Uterus (tissue), 4 donors: ENCODE data around the gene PRPF38A. TPM values are rescaled to one million over a fixed set of nuclear protein-coding genes. Genes with fewer than 3 reads are reported as not detected.
A peak's percentile ranks its signal among the peaks of the same experiment; 100 is the strongest.

Source experiments
- DNase-seq, 2 donors: peaks; one replicate each; pipeline ENCODE4 v3.0.0-alpha.2; 2019 to 2020
- H3K27ac ChIP-seq, 2 donors: fragments of 200-600 bp; sonication (generic); 1 replicate in 1 of 2; 2 replicates in 1 of 2; pipeline ENCODE4 v1.5.1; 2016 to 2018
- H3K27me3 ChIP-seq, 2 donors: fragments of 200-600 bp; sonication (generic); one replicate each; pipeline ENCODE4 v1.5.1; 2018 to 2019; ENCODE audit warnings: control low read depth in 1 of 2
- H3K36me3 ChIP-seq, 2 donors: fragments of 200-600 bp; sonication (generic); one replicate each; pipeline ENCODE4 v1.5.1; 2019; ENCODE audit warnings: control low read depth in 1 of 2
- H3K4me1 ChIP-seq, 2 donors: fragments of 200-600 bp; sonication (generic); one replicate each; pipeline ENCODE4 v1.5.1; 2018 to 2019; ENCODE audit warnings: control low read depth in 1 of 2
- H3K4me3 ChIP-seq, 2 donors: fragments of 200-600 bp; sonication (generic); 1 replicate in 1 of 2; 2 replicates in 1 of 2; pipeline ENCODE4 v1.5.1; 2018 to 2019; ENCODE audit warnings: mild to moderate bottlenecking in 1 of 2
- H3K9me3 ChIP-seq, 2 donors: fragments of 200-600 bp; sonication (generic); one replicate each; pipeline ENCODE4 v1.5.1; 2019; ENCODE audit warnings: control low read depth in 1 of 2
- CTCF ChIP-seq, 4 experiments: fragments of 200-600 bp in 2 of 4; fragments of 450-650 bp in 2 of 4; sonication (generic) in 2 of 4; IDR thresholded peaks; one replicate each; pipeline ENCODE4 v1.5.1; 2016 to 2019; ENCODE audit warnings: antibody characterized with exemption in 4 of 4, mild to moderate bottlenecking in 2 of 4, moderate library complexity in 1 of 4
- POLR2A ChIP-seq, 2 donors: fragments of 450-650 bp; IDR thresholded peaks; one replicate each; pipeline ENCODE4 v1.6.1; 2016; ENCODE audit warnings: antibody characterized with exemption in 2 of 2, mild to moderate bottlenecking in 1 of 2, moderate library complexity in 1 of 2
- intact Hi-C: fragments of 100-400 bp; cut with DNase I; formaldehyde crosslinking; loops from one replicate; pipeline ENCODE4 v1.15.1; 2023; ENCODE audit warnings: low total_unique reads
- total RNA-seq, 4 donors: library from RNA; depleted of rRNA in 3 of 4; stranded (reverse); fragments of >200 nt in 3 of 4; gene quantifications; one replicate each; pipeline versions ENCODE4 v1.1.0 to v1.2.4, GENCODE V29; 2014 to 2023
- donor health status: DM: yes; HTN: yes; CAD: no.

The PRPF38A gene
- total RNA-seq, 4 donors from 2014 or later: 4.6 to 58.2 (median 30.7) TPM

- no peaks in the 10 kb centered on the region for H3K27me3 ChIP-seq
- TF ChIP-seq CTCF (IDR thresholded peaks at IDR 0.05) (no peak), POLR2A (IDR thresholded peaks at IDR 0.05) (no peak)
- peak overlapping the region; percentile 66 to 70 for H3K4me3 ChIP-seq
- H3K27ac ChIP-seq: peak overlapping the region; percentile 79 to 82
- no peaks in the 10 kb centered on the region for H3K4me1 ChIP-seq
- intact Hi-C loops: no loop called here
- DNase-seq: peak; percentile 51 to 58
- no peaks in the 10 kb centered on the region for H3K9me3 ChIP-seq
- H3K36me3 ChIP-seq: no peaks in the 10 kb centered on the region
These were observed 39.2 kb upstream of the PRPF38A start for GRCh38 chr1:52365071-52365745.

GRCh38 chr1:52365746-52366516, 38.5 kb upstream of the PRPF38A start, which contains the start of gene CC2D1B:
Gene CC2D1B (minus strand): TSS chr1:52366205. CDS start chr1:52364620, 1,585 bp downstream.
- peak in 3 of 4 experiments; percentile 19 to 65 (median 44) for TF ChIP-seq CTCF (IDR thresholded peaks at IDR 0.05)
- TF ChIP-seq POLR2A (IDR thresholded peaks at IDR 0.05): peak; percentile 41 to 94
- Histone ChIP-seq H3K27me3 (no peaks in the 10 kb centered on the region), H3K9me3 (no peaks in the 10 kb centered on the region), H3K36me3 (no peaks in the 10 kb centered on the region), H3K27ac (peak within 1 kb of the TSS; percentile 79 to 82), H3K4me1 (no peaks in the 10 kb centered on the region), H3K4me3 (peak within 1 kb of the TSS; percentile 66 to 70)
- intact Hi-C loops: no loop called here
- DNase-seq: peak; percentile 97

GRCh38 chr1:52366517-52366827, 37.9 kb upstream of the PRPF38A start:
- intact Hi-C loops: no loop called here
- H3K36me3 ChIP-seq: no peaks in the 10 kb centered on the region
- DNase-seq: no peak
- H3K27ac ChIP-seq: peak overlapping the region; percentile 79 to 82
- H3K9me3 ChIP-seq: no peaks in the 10 kb centered on the region
- no peak for TF ChIP-seq POLR2A (IDR thresholded peaks at IDR 0.05)
- no peak for TF ChIP-seq CTCF (IDR thresholded peaks at IDR 0.05)
- H3K27me3 ChIP-seq: no peaks in the 10 kb centered on the region
- no peaks in the 10 kb centered on the region for H3K4me1 ChIP-seq
- peak overlapping the region; percentile 66 to 70 for H3K4me3 ChIP-seq

- H3K4me1 ChIP-seq: no peaks in the 10 kb centered on the region
- no peak for DNase-seq
- H3K9me3 ChIP-seq: no peaks in the 10 kb centered on the region
- no peak for TF ChIP-seq POLR2A (IDR thresholded peaks at IDR 0.05)
- no peak for TF ChIP-seq CTCF (IDR thresholded peaks at IDR 0.05)
- H3K4me3 ChIP-seq: no peak overlapping the region
- no peaks in the 10 kb centered on the region for H3K27me3 ChIP-seq
- intact Hi-C loops: no loop called here
- H3K36me3 ChIP-seq: no peaks in the 10 kb centered on the region
- no peak overlapping the region for H3K27ac ChIP-seq
These were observed 37.1 kb upstream of the PRPF38A start for GRCh38 chr1:52367272-52367671.
